Osteoblast (primary cell): Measurements from ENCODE around the gene ENTREP1. TPM values are rescaled to one million over a fixed set of nuclear protein-coding genes. Genes with fewer than 3 reads are reported as not detected.
A peak's percentile ranks its signal among the peaks of the same experiment; 100 is the strongest.

Source experiments
- DNase-seq: peaks from one replicate; pipeline ENCODE4 v3.0.0; 2011; ENCODE audit warnings: low spot score, mixed read lengths; ENCODE audit not compliant: insufficient read length; ENCODE audit errors: missing footprints
- H2AFZ ChIP-seq: 2 replicates; pipeline ENCODE4 v1.6.0; 2011; ENCODE audit warnings: mild to moderate bottlenecking, low read length
- H3K27ac ChIP-seq: 2 replicates; pipeline ENCODE4 v1.5.1; 2011; ENCODE audit warnings: mild to moderate bottlenecking, low read depth, low read length, moderate library complexity
- H3K27me3 ChIP-seq: 2 replicates; pipeline ENCODE4 v1.6.0; 2012; ENCODE audit warnings: mild to moderate bottlenecking, control low read depth, inconsistent platforms, low read length, moderate library complexity; ENCODE audit not compliant: insufficient read depth
- H3K36me3 ChIP-seq: 2 replicates; pipeline ENCODE4 v1.5.1; 2011; ENCODE audit warnings: mild to moderate bottlenecking, low read length, control low read depth, moderate library complexity; ENCODE audit not compliant: insufficient read depth
- H3K4me1 ChIP-seq: 2 replicates; pipeline ENCODE4 v1.5.1; 2011; ENCODE audit warnings: mild to moderate bottlenecking, low read length, control low read depth, moderate library complexity; ENCODE audit not compliant: insufficient read depth
- H3K4me2 ChIP-seq: 2 replicates; pipeline ENCODE4 v1.6.0; 2011; ENCODE audit warnings: mild to moderate bottlenecking, low read length; ENCODE audit not compliant: insufficient read depth
- H3K4me3 ChIP-seq: fragments of 200-600 bp; sonication (generic); 3 replicates; pipeline ENCODE4 v1.5.1; 2012; ENCODE audit warnings: mild to moderate bottlenecking, low read length, inconsistent platforms; ENCODE audit not compliant: insufficient read depth
- H3K79me2 ChIP-seq: 2 replicates; pipeline ENCODE4 v1.6.0; 2012; ENCODE audit warnings: mild to moderate bottlenecking, low read length, control low read depth, inconsistent platforms; ENCODE audit not compliant: insufficient read depth
- H3K9me3 ChIP-seq: 2 replicates; pipeline ENCODE4 v1.5.1; 2011; ENCODE audit warnings: low read depth, low read length, control low read depth
- H4K20me1 ChIP-seq: 2 replicates; pipeline ENCODE4 v1.6.0; 2012; ENCODE audit warnings: mild to moderate bottlenecking, low read length, control low read depth; ENCODE audit not compliant: insufficient read depth
- total RNA-seq: library from RNA; depleted of rRNA; stranded (reverse); fragments of >200 nt; gene quantifications from 2 replicates; pipeline ENCODE4 v1.2.3, GENCODE V29; 2012
- TF ChIP-seq, protein P1 (sequence below): IDR thresholded peaks from 2 replicates; pipeline ENCODE4 v1.5.1; 2011; ENCODE audit warnings: mild to moderate bottlenecking, low read depth, low read length, moderate library complexity; ENCODE audit errors: extremely low read depth

The ENTREP1 gene
- total RNA-seq, 1 donor = under 0.01 TPM

GRCh38 chr9:69431203-69431602 lies 106.2 kb downstream of the ENTREP1 start:
- Histone ChIP-seq H3K36me3 (no peaks in the 10 kb centered on the region), H3K4me2 (no peak overlapping the region), H3K9me3 (no peaks in the 10 kb centered on the region), H2AFZ (no peak overlapping the region), H3K4me1 (no peaks in the 10 kb centered on the region), H3K79me2 (no peaks in the 10 kb centered on the region), H3K27me3 (no peaks in the 10 kb centered on the region), H4K20me1 (no peaks in the 10 kb centered on the region), H3K27ac (no peak overlapping the region), H3K4me3 (no peak overlapping the region)
- no peak for DNase-seq
- TF ChIP-seq, protein P1, sequence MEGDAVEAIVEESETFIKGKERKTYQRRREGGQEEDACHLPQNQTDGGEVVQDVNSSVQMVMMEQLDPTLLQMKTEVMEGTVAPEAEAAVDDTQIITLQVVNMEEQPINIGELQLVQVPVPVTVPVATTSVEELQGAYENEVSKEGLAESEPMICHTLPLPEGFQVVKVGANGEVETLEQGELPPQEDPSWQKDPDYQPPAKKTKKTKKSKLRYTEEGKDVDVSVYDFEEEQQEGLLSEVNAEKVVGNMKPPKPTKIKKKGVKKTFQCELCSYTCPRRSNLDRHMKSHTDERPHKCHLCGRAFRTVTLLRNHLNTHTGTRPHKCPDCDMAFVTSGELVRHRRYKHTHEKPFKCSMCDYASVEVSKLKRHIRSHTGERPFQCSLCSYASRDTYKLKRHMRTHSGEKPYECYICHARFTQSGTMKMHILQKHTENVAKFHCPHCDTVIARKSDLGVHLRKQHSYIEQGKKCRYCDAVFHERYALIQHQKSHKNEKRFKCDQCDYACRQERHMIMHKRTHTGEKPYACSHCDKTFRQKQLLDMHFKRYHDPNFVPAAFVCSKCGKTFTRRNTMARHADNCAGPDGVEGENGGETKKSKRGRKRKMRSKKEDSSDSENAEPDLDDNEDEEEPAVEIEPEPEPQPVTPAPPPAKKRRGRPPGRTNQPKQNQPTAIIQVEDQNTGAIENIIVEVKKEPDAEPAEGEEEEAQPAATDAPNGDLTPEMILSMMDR = no peak

DNA sequence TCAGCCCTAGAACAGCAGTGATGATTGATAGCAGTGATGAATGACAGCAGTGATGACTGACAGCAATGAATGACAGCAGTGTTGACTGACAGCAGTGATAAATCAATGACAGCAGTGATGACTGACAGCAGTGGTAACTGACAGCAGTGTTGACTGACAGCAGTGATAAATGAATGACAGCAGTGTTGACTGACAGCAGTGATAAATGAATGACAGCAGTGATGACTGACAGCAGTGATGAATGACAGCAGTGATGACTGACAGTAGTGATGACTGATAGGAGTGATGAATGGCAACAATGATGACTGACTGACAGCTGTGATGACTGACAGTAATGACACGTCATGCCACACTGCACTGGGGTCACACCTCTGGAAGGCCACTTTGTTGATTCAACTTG lies 106.8 kb downstream of the ENTREP1 start:
- Histone ChIP-seq H3K79me2 (no peaks in the 10 kb centered on the region), H3K27ac (no peak overlapping the region), H3K36me3 (no peaks in the 10 kb centered on the region), H3K9me3 (no peaks in the 10 kb centered on the region), H3K4me1 (no peaks in the 10 kb centered on the region), H2AFZ (no peak overlapping the region), H3K4me3 (no peak overlapping the region), H3K4me2 (no peak overlapping the region), H4K20me1 (no peaks in the 10 kb centered on the region), H3K27me3 (no peaks in the 10 kb centered on the region)
- TF ChIP-seq, protein P1 = no peak
- no peak for DNase-seq

DNA sequence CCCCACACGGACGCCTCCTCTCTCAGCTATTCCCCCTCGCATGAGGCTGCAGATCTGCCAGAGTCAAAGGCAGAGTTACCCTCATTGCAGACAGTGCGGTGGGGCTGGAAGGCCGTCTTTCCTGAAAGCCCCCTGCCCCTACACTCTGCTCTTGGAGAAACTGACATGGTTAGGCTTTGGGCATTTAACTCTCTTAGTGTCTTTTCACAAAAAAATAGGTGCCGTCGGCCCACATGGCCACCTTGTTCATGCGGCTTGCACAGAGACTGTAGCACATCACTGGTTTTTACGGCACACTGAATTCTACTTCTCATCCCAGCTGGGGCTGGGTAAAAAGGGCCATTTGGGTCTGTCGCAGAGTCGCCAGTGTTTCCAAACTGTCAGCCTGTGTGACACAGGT lies 107.6 kb downstream of the ENTREP1 start:
- no peak for DNase-seq
- Histone ChIP-seq H3K36me3 (no peaks in the 10 kb centered on the region), H2AFZ (no peak overlapping the region), H4K20me1 (no peaks in the 10 kb centered on the region), H3K4me1 (no peaks in the 10 kb centered on the region), H3K4me2 (no peak overlapping the region), H3K27me3 (no peaks in the 10 kb centered on the region), H3K27ac (no peak overlapping the region), H3K79me2 (no peaks in the 10 kb centered on the region), H3K9me3 (no peaks in the 10 kb centered on the region), H3K4me3 (no peak overlapping the region)
- TF ChIP-seq, protein P1 = no peak

DNA sequence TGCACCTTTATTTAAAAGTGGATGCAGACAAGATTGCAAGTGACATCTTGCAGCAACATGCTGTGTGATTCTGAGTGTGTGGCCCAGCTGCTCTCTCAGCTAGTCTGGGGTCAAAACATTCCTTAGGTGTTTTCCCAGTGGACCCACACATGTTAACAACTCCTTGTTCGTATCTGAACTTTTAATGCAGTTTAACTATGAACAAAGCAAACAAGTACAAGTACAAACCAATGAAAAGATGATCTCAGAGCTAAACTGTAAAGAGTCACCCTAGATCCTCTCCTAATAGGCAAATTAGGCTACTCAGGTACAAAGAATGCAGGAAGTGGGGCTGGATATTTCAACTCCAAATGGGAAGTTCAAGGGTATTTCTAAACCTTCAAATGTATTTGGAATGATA lies 108.4 kb downstream of the ENTREP1 start:
- no peak overlapping the region for H3K27ac ChIP-seq
- no peaks in the 10 kb centered on the region for H3K27me3 ChIP-seq
- no peaks in the 10 kb centered on the region for H3K9me3 ChIP-seq
- no peak overlapping the region for H2AFZ ChIP-seq
- H3K4me3 ChIP-seq = no peak overlapping the region
- H3K4me2 ChIP-seq = no peak overlapping the region
- TF ChIP-seq, protein P1 = no peak
- no peaks in the 10 kb centered on the region for H3K4me1 ChIP-seq
- no peaks in the 10 kb centered on the region for H3K79me2 ChIP-seq
- H3K36me3 ChIP-seq = no peaks in the 10 kb centered on the region
- no peaks in the 10 kb centered on the region for H4K20me1 ChIP-seq
- DNase-seq = peak; percentile 86
